ENCODE measurements around the gene PDSS2. TPM values are rescaled to one million over a fixed set of nuclear protein-coding genes. Genes with fewer than 3 reads are reported as not detected.

The PDSS2 gene
- polyA plus RNA-seq, 3 donors = 17.8 to 19.2 (median 17.9) TPM

DNA sequence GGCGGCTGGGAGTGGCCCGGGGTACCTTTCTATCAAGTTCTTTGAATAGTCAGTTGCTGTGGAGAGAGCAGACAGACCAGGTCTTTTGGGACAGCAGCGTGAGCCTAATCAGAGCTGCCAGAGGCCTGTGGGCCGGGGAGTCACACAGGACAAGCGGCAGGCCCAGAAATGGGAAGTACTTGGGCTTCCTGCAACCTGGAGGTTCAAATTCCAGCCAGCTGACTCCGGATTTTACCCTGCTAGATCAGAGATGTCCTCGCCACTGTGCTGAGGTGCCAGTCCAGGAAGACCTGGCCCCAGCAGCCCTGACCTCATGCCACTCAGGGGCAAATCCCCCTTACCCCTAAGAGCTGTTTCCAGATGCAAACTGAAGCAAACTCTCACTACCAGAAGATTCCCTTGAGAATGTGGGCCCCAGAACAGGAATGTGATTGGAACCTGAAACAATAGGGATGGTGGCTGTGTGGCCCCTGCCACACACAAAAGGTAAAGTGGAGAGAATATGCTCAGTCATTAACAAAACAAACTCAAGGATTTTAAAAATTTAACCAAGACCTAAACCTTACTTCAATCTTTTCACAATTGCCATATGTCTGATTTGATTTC lies 353.8 kb downstream of the PDSS2 start:
- no peak for DNase-seq (ENCODE audit: low read depth in 3 of 3, low spot score in 2 of 3)

DNA sequence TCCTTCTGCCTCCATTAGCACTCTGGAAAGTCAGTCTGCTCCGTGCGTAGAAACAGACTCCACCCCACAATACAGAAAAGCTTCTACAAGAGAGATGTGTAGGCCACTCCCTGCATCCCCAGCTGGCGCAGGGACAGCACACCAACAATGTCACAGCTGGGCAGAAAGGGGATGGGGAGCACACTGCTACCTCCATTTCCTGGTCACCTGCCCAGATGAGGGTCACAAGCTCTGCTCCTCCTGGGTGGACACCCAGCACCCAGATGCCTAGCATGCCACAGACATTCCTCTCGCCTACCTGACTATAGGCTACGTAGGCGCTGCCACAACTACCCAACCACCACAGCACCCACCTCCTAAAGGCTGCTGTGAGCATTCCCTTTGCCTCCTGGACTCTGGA lies 356.3 kb downstream of the PDSS2 start:
- DNase-seq (ENCODE audit: low read depth in 3 of 3, low spot score in 2 of 3) = no peak

Other genes starting within 250 kb of the PDSS2 start
- gene SOBP, start 30.6 kb upstream of the PDSS2 start, polyA plus RNA-seq (ENCODE audit: insufficient read length in 3 of 3) = 10 to 100 TPM; 10.4 to 12.0 (median 10.6) TPM

Measured in right renal cortex interstitium (tissue), 3 donors.